Body of pancreas (tissue), 4 donors: Measurements from ENCODE around the gene KLK6.

Experiments
- POLR2A ChIP-seq, 3 donors: fragments of 450-650 bp; IDR thresholded peaks; one replicate each; pipeline ENCODE4 v1.6.1; 2016; ENCODE audit warnings: antibody characterized with exemption in 3 of 3, mild to moderate bottlenecking in 2 of 3
- TF ChIP-seq, protein P1 (sequence below), 7 experiments: fragments of 450-650 bp in 4 of 7; fragments of 200-600 bp in 3 of 7; sonication (generic) in 3 of 7; IDR thresholded peaks; one replicate each; pipeline ENCODE4 v1.5.1; 2016 to 2019; ENCODE audit warnings: antibody characterized with exemption in 7 of 7

DNA sequence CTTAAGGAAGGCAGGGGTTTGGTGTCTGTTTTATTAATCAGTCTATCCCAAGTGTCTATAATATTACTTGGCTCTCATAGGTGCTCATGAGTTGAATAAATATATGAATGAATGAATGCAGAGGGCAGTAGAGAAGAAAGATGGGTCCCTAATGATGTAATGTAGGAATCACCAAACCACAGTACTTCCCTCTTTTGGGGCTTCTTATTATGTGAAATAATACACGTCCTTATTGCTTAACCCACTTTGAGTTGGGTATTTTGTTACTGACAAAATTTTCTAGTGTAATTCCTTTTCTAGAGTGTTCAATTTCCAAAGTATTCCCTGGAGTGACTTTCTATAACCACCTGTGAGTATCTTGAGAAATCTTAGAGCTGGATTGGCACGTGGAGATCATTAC lies 29.8 kb downstream of the KLK6 start:
- no peak for TF ChIP-seq POLR2A (IDR thresholded peaks at IDR 0.05)
- TF ChIP-seq, protein P1, sequence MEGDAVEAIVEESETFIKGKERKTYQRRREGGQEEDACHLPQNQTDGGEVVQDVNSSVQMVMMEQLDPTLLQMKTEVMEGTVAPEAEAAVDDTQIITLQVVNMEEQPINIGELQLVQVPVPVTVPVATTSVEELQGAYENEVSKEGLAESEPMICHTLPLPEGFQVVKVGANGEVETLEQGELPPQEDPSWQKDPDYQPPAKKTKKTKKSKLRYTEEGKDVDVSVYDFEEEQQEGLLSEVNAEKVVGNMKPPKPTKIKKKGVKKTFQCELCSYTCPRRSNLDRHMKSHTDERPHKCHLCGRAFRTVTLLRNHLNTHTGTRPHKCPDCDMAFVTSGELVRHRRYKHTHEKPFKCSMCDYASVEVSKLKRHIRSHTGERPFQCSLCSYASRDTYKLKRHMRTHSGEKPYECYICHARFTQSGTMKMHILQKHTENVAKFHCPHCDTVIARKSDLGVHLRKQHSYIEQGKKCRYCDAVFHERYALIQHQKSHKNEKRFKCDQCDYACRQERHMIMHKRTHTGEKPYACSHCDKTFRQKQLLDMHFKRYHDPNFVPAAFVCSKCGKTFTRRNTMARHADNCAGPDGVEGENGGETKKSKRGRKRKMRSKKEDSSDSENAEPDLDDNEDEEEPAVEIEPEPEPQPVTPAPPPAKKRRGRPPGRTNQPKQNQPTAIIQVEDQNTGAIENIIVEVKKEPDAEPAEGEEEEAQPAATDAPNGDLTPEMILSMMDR (IDR thresholded peaks at IDR 0.05), result no peak
